HepG2 (cell line): ENCODE measurements around the gene RABEP1. TPM values are rescaled to one million over a fixed set of nuclear protein-coding genes. Genes with fewer than 3 reads are reported as not detected.

Source experiments
- CREB3 ChIP-seq: sonication (generic); formaldehyde crosslinking; IDR thresholded peaks from 2 replicates; pipeline ENCODE4 v1.5.0; 2020; ENCODE audit warnings: missing genetic modification reagents
- HOXA5 ChIP-seq: sonication (generic); formaldehyde crosslinking; IDR thresholded peaks from 2 replicates; pipeline ENCODE4 v1.4.0; 2020; ENCODE audit warnings: missing genetic modification reagents
- ISL2 ChIP-seq: sonication (generic); formaldehyde crosslinking; IDR thresholded peaks from 2 replicates; pipeline ENCODE4 v1.5.0; 2020; ENCODE audit warnings: missing genetic modification reagents
- PITX1 ChIP-seq: sonication (generic); formaldehyde crosslinking; IDR thresholded peaks from 2 replicates; pipeline ENCODE4 v1.5.1; 2020; ENCODE audit warnings: mild to moderate bottlenecking, missing genetic modification reagents
- RAD21 ChIP-seq: fragments of 450-650 bp; formaldehyde crosslinking; IDR thresholded peaks from 2 replicates; pipeline ENCODE4 v1.5.0; 2020; ENCODE audit warnings: mild to moderate bottlenecking
- SMC3 ChIP-seq: IDR thresholded peaks from 2 replicates; pipeline ENCODE4 v1.6.1; 2011; ENCODE audit warnings: low read length, improper control_type of control experiment
- SNRNP70 ChIP-seq: fragments of 200-400 bp; formaldehyde crosslinking; IDR thresholded peaks from 2 replicates; pipeline ENCODE4 v1.6.1; 2017; ENCODE audit warnings: mild to moderate bottlenecking, low read depth, low read length, moderate library complexity
- STAG1 ChIP-seq: sonication (generic); formaldehyde crosslinking; IDR thresholded peaks from 2 replicates; pipeline ENCODE4 v1.4.0; 2020; ENCODE audit warnings: missing genetic modification reagents
- TEAD3 ChIP-seq: optimal IDR thresholded peaks from 2 replicates; pipeline ENCODE3; 2016; ENCODE audit warnings: borderline replicate concordance
- ZNF318 ChIP-seq: sonication (generic); formaldehyde crosslinking; IDR thresholded peaks from 2 replicates; pipeline ENCODE4 v1.4.0; 2020; ENCODE audit warnings: mild to moderate bottlenecking, missing genetic modification reagents
- ZNF44 ChIP-seq: sonication (generic); formaldehyde crosslinking; IDR thresholded peaks from 2 replicates; pipeline ENCODE4 v1.5.1; 2020; ENCODE audit warnings: mild to moderate bottlenecking, missing genetic modification reagents
- ZNF572 ChIP-seq: sonication (generic); formaldehyde crosslinking; IDR thresholded peaks from 2 replicates; pipeline ENCODE4 v1.5.1; 2020; ENCODE audit warnings: mild to moderate bottlenecking, missing genetic modification reagents
- polyA plus RNA-seq, 8 experiments: library from polyadenylated mRNA; depleted of rRNA in 3 of 8; stranded (reverse) in 7 of 8; unstranded in 1 of 8; fragments of >200 nt; fragmentation: Illumina TruSeq in 4 of 8; extraction: Trizol in 4 of 8; gene quantifications; 2 replicates each; pipeline versions ENCODE4 v1.2.1 to v1.2.3, GENCODE V29; 2011 to 2016; ENCODE audit warnings: low read depth in 4 of 8, missing spikeins in 1 of 8, mixed read lengths in 1 of 8; ENCODE audit not compliant: insufficient read depth in 1 of 8
- total RNA-seq, 5 experiments: library from RNA; depleted of rRNA; stranded (reverse); fragments of >200 nt; fragmentation: Illumina TruSeq; extraction: Trizol; gene quantifications; 2 replicates each; pipeline ENCODE4 v1.2.3, GENCODE V29; 2016; ENCODE audit warnings: low read depth in 1 of 5
- TF ChIP-seq, protein P1 (sequence below): sonication (generic); formaldehyde crosslinking; IDR thresholded peaks from 2 replicates; pipeline ENCODE4 v1.5.1; 2020; ENCODE audit warnings: missing genetic modification reagents, mild to moderate bottlenecking, borderline replicate concordance
- TF ChIP-seq, protein P2 (sequence below): sonication (generic); formaldehyde crosslinking; IDR thresholded peaks from 2 replicates; pipeline ENCODE4 v1.8.0; 2022; ENCODE audit warnings: mild to moderate bottlenecking, missing genetic modification reagents, moderate library complexity

Gene RABEP1
- total and polyA plus RNA-seq, 2 of the 13 experiments (the other 11 are each of a cell fraction or from before 2014, with no cell fraction given) = 13.7 to 41.5 TPM

- TF ChIP-seq ZNF318 (peak; percentile 64; the same call in 1 of the 2 replicates), SNRNP70 (no peak), CREB3 (CRISPR knock-in tag) (no peak), SMC3 (peak; percentile 85), STAG1 (CRISPR knock-in tag) (peak; percentile 83), RAD21 (CRISPR knock-in tag) (peak; percentile 86), ISL2 (CRISPR knock-in tag) (peak; percentile 35; the same call in 1 of the 2 replicates), ZNF44 (no peak), ZNF572 (0 out of 2 replicates have a peak, but pooled peaks have one; percentile 35), PITX1 (peak; percentile 56), HOXA5 (CRISPR knock-in tag) (0 out of 2 replicates have a peak, but pooled peaks have one; percentile 26), TEAD3 (CRISPR knock-in tag) (no peak)
- TF ChIP-seq, protein P1, sequence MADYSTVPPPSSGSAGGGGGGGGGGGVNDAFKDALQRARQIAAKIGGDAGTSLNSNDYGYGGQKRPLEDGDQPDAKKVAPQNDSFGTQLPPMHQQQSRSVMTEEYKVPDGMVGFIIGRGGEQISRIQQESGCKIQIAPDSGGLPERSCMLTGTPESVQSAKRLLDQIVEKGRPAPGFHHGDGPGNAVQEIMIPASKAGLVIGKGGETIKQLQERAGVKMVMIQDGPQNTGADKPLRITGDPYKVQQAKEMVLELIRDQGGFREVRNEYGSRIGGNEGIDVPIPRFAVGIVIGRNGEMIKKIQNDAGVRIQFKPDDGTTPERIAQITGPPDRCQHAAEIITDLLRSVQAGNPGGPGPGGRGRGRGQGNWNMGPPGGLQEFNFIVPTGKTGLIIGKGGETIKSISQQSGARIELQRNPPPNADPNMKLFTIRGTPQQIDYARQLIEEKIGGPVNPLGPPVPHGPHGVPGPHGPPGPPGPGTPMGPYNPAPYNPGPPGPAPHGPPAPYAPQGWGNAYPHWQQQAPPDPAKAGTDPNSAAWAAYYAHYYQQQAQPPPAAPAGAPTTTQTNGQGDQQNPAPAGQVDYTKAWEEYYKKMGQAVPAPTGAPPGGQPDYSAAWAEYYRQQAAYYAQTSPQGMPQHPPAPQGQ (CRISPR knock-in tag) = no peak
- TF ChIP-seq, protein P2, sequence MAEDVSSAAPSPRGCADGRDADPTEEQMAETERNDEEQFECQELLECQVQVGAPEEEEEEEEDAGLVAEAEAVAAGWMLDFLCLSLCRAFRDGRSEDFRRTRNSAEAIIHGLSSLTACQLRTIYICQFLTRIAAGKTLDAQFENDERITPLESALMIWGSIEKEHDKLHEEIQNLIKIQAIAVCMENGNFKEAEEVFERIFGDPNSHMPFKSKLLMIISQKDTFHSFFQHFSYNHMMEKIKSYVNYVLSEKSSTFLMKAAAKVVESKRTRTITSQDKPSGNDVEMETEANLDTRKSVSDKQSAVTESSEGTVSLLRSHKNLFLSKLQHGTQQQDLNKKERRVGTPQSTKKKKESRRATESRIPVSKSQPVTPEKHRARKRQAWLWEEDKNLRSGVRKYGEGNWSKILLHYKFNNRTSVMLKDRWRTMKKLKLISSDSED (CRISPR knock-in tag) = no peak
Measured at GRCh38 chr17:5237541-5238016, 44.5 kb upstream of the RABEP1 start (continued).
